Nephron (organoid): ENCODE results near the gene DIO3.
"Not testable (repeated sequence)": the region's sequence is repeated elsewhere in the genome, so short reads cannot be mapped to it uniquely, and the experiment has no call there.

Experiments
- H3K27ac Mint-ChIP-seq, 3 experiments: 2 replicates each; pipeline ENCODE4 v1.8.0; 2020; ENCODE audit warnings: mixed read lengths in 3 of 3, mild to moderate bottlenecking in 2 of 3, moderate library complexity in 1 of 3
- H3K27me3 Mint-ChIP-seq: 2 replicates; pipeline ENCODE4 v1.8.0; 2021; ENCODE audit warnings: low read depth, mild to moderate bottlenecking, moderate library complexity, mixed read lengths
- H3K36me3 Mint-ChIP-seq: 2 replicates; pipeline ENCODE4 v1.8.0; 2020; ENCODE audit warnings: low read depth, mixed read lengths
- H3K4me1 Mint-ChIP-seq: 2 replicates; pipeline ENCODE4 v1.8.0; 2020; ENCODE audit warnings: mixed read lengths
- H3K4me3 Mint-ChIP-seq, 3 experiments: 2 replicates each; pipeline ENCODE4 v1.8.0; 2020; ENCODE audit warnings: mild to moderate bottlenecking in 3 of 3, mixed read lengths in 3 of 3, moderate library complexity in 2 of 3
- H3K9me3 Mint-ChIP-seq: 2 replicates; pipeline ENCODE4 v1.8.0; 2020; ENCODE audit warnings: mixed read lengths
- CTCF ChIP-seq, 3 experiments: fragments of 200-600 bp; sonication (generic); IDR thresholded peaks; one replicate each; pipeline ENCODE4 v1.5.0; 2021; ENCODE audit warnings: antibody characterized with exemption in 3 of 3; ENCODE audit not compliant: unreplicated experiment in 3 of 3

Gene DIO3

GRCh38 chr14:101551729-101552595 lies 9.3 kb upstream of the DIO3 start:
- Mint-ChIP-seq H3K36me3 (no peaks in the 10 kb centered on the region), H3K9me3 (no peaks in the 10 kb centered on the region), H3K27me3 (peaks cover 56% of the 10 kb centered on the region), H3K27ac (no peak overlapping the region), H3K4me3 (no peak overlapping the region), H3K4me1 (peaks cover 7% of the 10 kb centered on the region)
- TF ChIP-seq CTCF (IDR thresholded peaks at IDR 0.05; ENCODE audit: unreplicated experiment in 3 of 3): no peak

GRCh38 chr14:101552786-101553231 lies 8.5 kb upstream of the DIO3 start:
- Mint-ChIP-seq H3K36me3 (no peaks in the 10 kb centered on the region), H3K9me3 (no peaks in the 10 kb centered on the region), H3K27ac (no peak overlapping the region), H3K4me3 (no peak overlapping the region), H3K4me1 (peaks cover 7% of the 10 kb centered on the region), H3K27me3 (peaks cover 61% of the 10 kb centered on the region)
- no peak for TF ChIP-seq CTCF (IDR thresholded peaks at IDR 0.05; ENCODE audit: unreplicated experiment in 3 of 3)

GRCh38 chr14:101553393-101553792 lies 7.9 kb upstream of the DIO3 start:
- H3K9me3 Mint-ChIP-seq: no peaks in the 10 kb centered on the region
- H3K27me3 Mint-ChIP-seq: peaks cover 65% of the 10 kb centered on the region
- no peak for TF ChIP-seq CTCF (IDR thresholded peaks at IDR 0.05; ENCODE audit: unreplicated experiment in 3 of 3)
- no peak overlapping the region for H3K27ac Mint-ChIP-seq
- H3K4me1 Mint-ChIP-seq: peaks cover 7% of the 10 kb centered on the region
- no peak overlapping the region for H3K4me3 Mint-ChIP-seq
- no peaks in the 10 kb centered on the region for H3K36me3 Mint-ChIP-seq

GRCh38 chr14:101553931-101554330 lies 7.4 kb upstream of the DIO3 start:
- Mint-ChIP-seq H3K27me3 (peaks cover 69% of the 10 kb centered on the region), H3K36me3 (no peaks in the 10 kb centered on the region), H3K27ac (no peak overlapping the region), H3K9me3 (no peaks in the 10 kb centered on the region), H3K4me3 (no peak overlapping the region), H3K4me1 (peaks cover 12% of the 10 kb centered on the region)
- TF ChIP-seq CTCF (IDR thresholded peaks at IDR 0.05; ENCODE audit: unreplicated experiment in 3 of 3): no peak

GRCh38 chr14:101554991-101555668 lies 6.2 kb upstream of the DIO3 start:
- H3K27ac Mint-ChIP-seq: no peak overlapping the region
- no peaks in the 10 kb centered on the region for H3K9me3 Mint-ChIP-seq
- H3K27me3 Mint-ChIP-seq: peaks cover 71% of the 10 kb centered on the region
- no peaks in the 10 kb centered on the region for H3K36me3 Mint-ChIP-seq
- H3K4me3 Mint-ChIP-seq: peak overlapping the region in 1 of 3 experiments; percentile 2
- H3K4me1 Mint-ChIP-seq: peaks cover 12% of the 10 kb centered on the region
- no peak for TF ChIP-seq CTCF (IDR thresholded peaks at IDR 0.05; ENCODE audit: unreplicated experiment in 3 of 3)

GRCh38 chr14:101555669-101556043 lies 5.6 kb upstream of the DIO3 start:
- H3K27ac Mint-ChIP-seq, H3K9me3 Mint-ChIP-seq, H3K36me3 Mint-ChIP-seq, H3K4me3 Mint-ChIP-seq: not testable (repeated sequence)
- peaks cover 66% of the 10 kb centered on the region for H3K27me3 Mint-ChIP-seq
- peaks cover 12% of the 10 kb centered on the region for H3K4me1 Mint-ChIP-seq
